ENCODE measurements around the gene ATG4B.
"Not testable (repeated sequence)": the region's sequence is repeated elsewhere in the genome, so short reads cannot be mapped to it uniquely, and the experiment has no call there.

ATG4B gene

GRCh38 chr2:241660593-241661213, 23.2 kb downstream of the ATG4B start:
- H3K27ac ChIP-seq (ENCODE audit: low read depth, low read length), result no peak overlapping the region
- no peak overlapping the region for H3K9ac ChIP-seq (ENCODE audit: low read length in 5 of 5)
- no peaks in the 10 kb centered on the region for H3K27me3 ChIP-seq (ENCODE audit: control insufficient read depth in 5 of 5, insufficient read depth in 4 of 5, low read length in 5 of 5)
- no peaks in the 10 kb centered on the region for H3K9me3 ChIP-seq (ENCODE audit: control insufficient read depth in 5 of 5, low read length in 5 of 5)
- H3K36me3 ChIP-seq (ENCODE audit: control insufficient read depth in 5 of 5, insufficient read depth in 5 of 5, low read length in 5 of 5), result peaks cover 2 to 64% (median 51%) of the 10 kb centered on the region in 5 donors
- H3K4me3 ChIP-seq (ENCODE audit: low read depth in 1 of 5, low read length in 5 of 5), result no peak overlapping the region
- H3K4me1 ChIP-seq (ENCODE audit: control insufficient read depth in 5 of 5, insufficient read depth in 5 of 5, low read length in 5 of 5), result peaks cover 0 to 3% (median 0%) of the 10 kb centered on the region in 5 donors

GRCh38 chr2:241662731-241663130, 25.2 kb downstream of the ATG4B start:
- not testable (repeated sequence) for H3K27ac ChIP-seq (ENCODE audit: low read depth, low read length)
- peaks cover 2 to 62% (median 48%) of the 10 kb centered on the region in 5 donors for H3K36me3 ChIP-seq (ENCODE audit: control insufficient read depth in 5 of 5, insufficient read depth in 5 of 5, low read length in 5 of 5)

GRCh38 chr2:241665731-241666440, 28.4 kb downstream of the ATG4B start:
- Histone ChIP-seq H3K9ac (ENCODE audit: low read length in 5 of 5) (no peak overlapping the region), H3K27ac (ENCODE audit: low read depth, low read length) (no peak overlapping the region), H3K4me1 (ENCODE audit: control insufficient read depth in 5 of 5, insufficient read depth in 5 of 5, low read length in 5 of 5) (peaks cover 0 to 8% (median under 1%) of the 10 kb centered on the region in 5 donors), H3K9me3 (ENCODE audit: control insufficient read depth in 5 of 5, low read length in 5 of 5) (no peaks in the 10 kb centered on the region), H3K36me3 (ENCODE audit: control insufficient read depth in 5 of 5, insufficient read depth in 5 of 5, low read length in 5 of 5) (peaks cover 2 to 62% (median 50%) of the 10 kb centered on the region in 5 donors), H3K27me3 (ENCODE audit: control insufficient read depth in 5 of 5, insufficient read depth in 4 of 5, low read length in 5 of 5) (no peaks in the 10 kb centered on the region), H3K4me3 (ENCODE audit: low read depth in 1 of 5, low read length in 5 of 5) (no peak overlapping the region)

More at GRCh38 chr2:241662731-241663130, 25.2 kb downstream of the ATG4B start:
- H3K9me3 ChIP-seq (ENCODE audit: control insufficient read depth in 5 of 5, low read length in 5 of 5); H3K9ac ChIP-seq (ENCODE audit: low read length in 5 of 5); H3K4me1 ChIP-seq (ENCODE audit: control insufficient read depth in 5 of 5, insufficient read depth in 5 of 5, low read length in 5 of 5); H3K4me3 ChIP-seq (ENCODE audit: low read depth in 1 of 5, low read length in 5 of 5); H3K27me3 ChIP-seq (ENCODE audit: control insufficient read depth in 5 of 5, insufficient read depth in 4 of 5, low read length in 5 of 5): not testable (repeated sequence)

GRCh38 chr2:241666627-241667400, 29.3 kb downstream of the ATG4B start:
- Histone ChIP-seq H3K27me3 (ENCODE audit: control insufficient read depth in 5 of 5, insufficient read depth in 4 of 5, low read length in 5 of 5) (no peaks in the 10 kb centered on the region), H3K27ac (ENCODE audit: low read depth, low read length) (no peak overlapping the region), H3K4me3 (ENCODE audit: low read depth in 1 of 5, low read length in 5 of 5) (no peak overlapping the region), H3K4me1 (ENCODE audit: control insufficient read depth in 5 of 5, insufficient read depth in 5 of 5, low read length in 5 of 5) (peaks cover 0 to 14% (median 3%) of the 10 kb centered on the region in 5 donors), H3K9me3 (ENCODE audit: control insufficient read depth in 5 of 5, low read length in 5 of 5) (no peaks in the 10 kb centered on the region), H3K36me3 (ENCODE audit: control insufficient read depth in 5 of 5, insufficient read depth in 5 of 5, low read length in 5 of 5) (peaks cover 2 to 62% (median 54%) of the 10 kb centered on the region in 5 donors), H3K9ac (ENCODE audit: low read length in 5 of 5) (no peak overlapping the region)

- Histone ChIP-seq H3K4me3 (ENCODE audit: low read depth in 1 of 5, low read length in 5 of 5) (no peak overlapping the region), H3K9ac (ENCODE audit: low read length in 5 of 5) (no peak overlapping the region), H3K9me3 (ENCODE audit: control insufficient read depth in 5 of 5, low read length in 5 of 5) (no peaks in the 10 kb centered on the region), H3K27ac (ENCODE audit: low read depth, low read length) (no peak overlapping the region), H3K4me1 (ENCODE audit: control insufficient read depth in 5 of 5, insufficient read depth in 5 of 5, low read length in 5 of 5) (peaks cover 0 to 14% (median 3%) of the 10 kb centered on the region in 5 donors), H3K36me3 (ENCODE audit: control insufficient read depth in 5 of 5, insufficient read depth in 5 of 5, low read length in 5 of 5) (peaks cover 0 to 70% (median 61%) of the 10 kb centered on the region in 5 donors), H3K27me3 (ENCODE audit: control insufficient read depth in 5 of 5, insufficient read depth in 4 of 5, low read length in 5 of 5) (no peaks in the 10 kb centered on the region)
These were observed 30.9 kb downstream of the ATG4B start for GRCh38 chr2:241668354-241668753.

GRCh38 chr2:241668839-241669238, 31.3 kb downstream of the ATG4B start:
- no peak overlapping the region for H3K4me3 ChIP-seq (ENCODE audit: low read depth in 1 of 5, low read length in 5 of 5)
- H3K4me1 ChIP-seq (ENCODE audit: control insufficient read depth in 5 of 5, insufficient read depth in 5 of 5, low read length in 5 of 5), result peaks cover 0 to 14% (median 3%) of the 10 kb centered on the region in 5 donors
- H3K27me3 ChIP-seq (ENCODE audit: control insufficient read depth in 5 of 5, insufficient read depth in 4 of 5, low read length in 5 of 5), result no peaks in the 10 kb centered on the region
- H3K36me3 ChIP-seq (ENCODE audit: control insufficient read depth in 5 of 5, insufficient read depth in 5 of 5, low read length in 5 of 5), result peaks cover 0 to 70% (median 61%) of the 10 kb centered on the region in 5 donors
- H3K9ac ChIP-seq (ENCODE audit: low read length in 5 of 5), result no peak overlapping the region
- H3K9me3 ChIP-seq (ENCODE audit: control insufficient read depth in 5 of 5, low read length in 5 of 5), result no peaks in the 10 kb centered on the region
- no peak overlapping the region for H3K27ac ChIP-seq (ENCODE audit: low read depth, low read length)

GRCh38 chr2:241670333-241671110, 33.0 kb downstream of the ATG4B start:
- Histone ChIP-seq H3K36me3 (ENCODE audit: control insufficient read depth in 5 of 5, insufficient read depth in 5 of 5, low read length in 5 of 5) (peaks cover 0 to 78% (median 61%) of the 10 kb centered on the region in 5 donors), H3K9ac (ENCODE audit: low read length in 5 of 5) (peak overlapping the region in 1 of 5 donors; percentile 43)

GRCh38 chr2:241671457-241672240, 34.2 kb downstream of the ATG4B start:
- no peak overlapping the region for H3K9ac ChIP-seq (ENCODE audit: low read length in 5 of 5)

More at GRCh38 chr2:241670333-241671110, 33.0 kb downstream of the ATG4B start:
- H3K4me1 ChIP-seq (ENCODE audit: control insufficient read depth in 5 of 5, insufficient read depth in 5 of 5, low read length in 5 of 5), result peaks cover 0 to 14% (median 3%) of the 10 kb centered on the region in 5 donors
- peak overlapping the region in 2 of 5 donors; percentile 6 to 19 for H3K4me3 ChIP-seq (ENCODE audit: low read depth in 1 of 5, low read length in 5 of 5)
- H3K9me3 ChIP-seq (ENCODE audit: control insufficient read depth in 5 of 5, low read length in 5 of 5), result no peaks in the 10 kb centered on the region
- no peaks in the 10 kb centered on the region for H3K27me3 ChIP-seq (ENCODE audit: control insufficient read depth in 5 of 5, insufficient read depth in 4 of 5, low read length in 5 of 5)
- H3K27ac ChIP-seq (ENCODE audit: low read depth, low read length), result no peak overlapping the region

More at GRCh38 chr2:241671457-241672240, 34.2 kb downstream of the ATG4B start:
- no peaks in the 10 kb centered on the region for H3K27me3 ChIP-seq (ENCODE audit: control insufficient read depth in 5 of 5, insufficient read depth in 4 of 5, low read length in 5 of 5)
- peaks cover 0 to 85% (median 62%) of the 10 kb centered on the region in 5 donors for H3K36me3 ChIP-seq (ENCODE audit: control insufficient read depth in 5 of 5, insufficient read depth in 5 of 5, low read length in 5 of 5)
- no peaks in the 10 kb centered on the region for H3K9me3 ChIP-seq (ENCODE audit: control insufficient read depth in 5 of 5, low read length in 5 of 5)
- H3K27ac ChIP-seq (ENCODE audit: low read depth, low read length), result no peak overlapping the region
- peaks cover 0 to 14% (median 3%) of the 10 kb centered on the region in 5 donors for H3K4me1 ChIP-seq (ENCODE audit: control insufficient read depth in 5 of 5, insufficient read depth in 5 of 5, low read length in 5 of 5)
- H3K4me3 ChIP-seq (ENCODE audit: low read depth in 1 of 5, low read length in 5 of 5), result no peak overlapping the region

All from subcutaneous abdominal adipose tissue (tissue), 5 donors.